ENCODE measurements around the gene TIMD4. TPM values are rescaled to one million over a fixed set of nuclear protein-coding genes. Genes with fewer than 3 reads are reported as not detected.

Gene TIMD4
- total RNA-seq = 1 to 10 TPM in 1 of 4 donors, under 1 TPM in 2, not detected in 1; 0.32 to 1.2 (median 0.83) TPM

- peaks cover 0 to 7% (median 0%) of the 10 kb centered on the region in 4 donors for H3K9me3 ChIP-seq
- no peaks in the 10 kb centered on the region for H3K36me3 ChIP-seq
- no peak for TF ChIP-seq EP300 (IDR thresholded peaks at IDR 0.05)
- no peak for TF ChIP-seq CTCF (IDR thresholded peaks at IDR 0.05)
- no peak for TF ChIP-seq POLR2AphosphoS5 (IDR thresholded peaks at IDR 0.05)
- no peak for TF ChIP-seq POLR2A (IDR thresholded peaks at IDR 0.05; ENCODE audit: low read depth)
- no peaks in the 10 kb centered on the region for H3K27me3 ChIP-seq
- peak; percentile 68 for DNase-seq (ENCODE audit: extremely low spot score)
- intact Hi-C loops (cut with DNase I) = no loop called here
- WGBS = 94% methylated on average over 3 of the region's 4 CpGs
- no peak within 1 kb of the TSS for H3K4me3 ChIP-seq
- H3K4me1 ChIP-seq = no peaks in the 10 kb centered on the region
- H3K27ac ChIP-seq (replicated peaks in 1 of 4) = no peak within 1 kb of the TSS
Observed at GRCh38 chr5:156963125-156963524, at the start of gene TIMD4. TSS of gene TIMD4 (minus strand) at chr5:156963226. CDS start at chr5:156963198, 28 bp downstream.

- peaks cover 0 to 6% (median 2%) of the 10 kb centered on the region in 4 donors for H3K9me3 ChIP-seq
- H3K27me3 ChIP-seq = no peaks in the 10 kb centered on the region
- no peak overlapping the region for H3K27ac ChIP-seq (replicated peaks in 1 of 4)
- no peak for TF ChIP-seq POLR2A (IDR thresholded peaks at IDR 0.05; ENCODE audit: low read depth)
- TF ChIP-seq POLR2AphosphoS5 (IDR thresholded peaks at IDR 0.05) = no peak
- no peak for TF ChIP-seq EP300 (IDR thresholded peaks at IDR 0.05)
- no peak for TF ChIP-seq CTCF (IDR thresholded peaks at IDR 0.05)
- no peak overlapping the region for H3K4me3 ChIP-seq
- intact Hi-C loops (cut with DNase I) = no loop called here
- WGBS = 55% methylated on average over 2 of the region's 2 CpGs
- no peaks in the 10 kb centered on the region for H3K4me1 ChIP-seq
- H3K36me3 ChIP-seq = no peaks in the 10 kb centered on the region
- no peak for DNase-seq (ENCODE audit: extremely low spot score)
Observed at GRCh38 chr5:157006262-157006661, 43.2 kb upstream of the TIMD4 start.

- no peak for DNase-seq (ENCODE audit: extremely low spot score)
- no peak for TF ChIP-seq CTCF (IDR thresholded peaks at IDR 0.05)
Observed at GRCh38 chr5:157004893-157005551, 42.0 kb upstream of the TIMD4 start.

GRCh38 chr5:156991714-156992113 lies 28.7 kb upstream of the TIMD4 start:
- peaks cover 0 to 3% (median 0%) of the 10 kb centered on the region in 4 donors for H3K9me3 ChIP-seq
- intact Hi-C loops (cut with DNase I) = no loop called here
- no peak overlapping the region for H3K4me3 ChIP-seq
- no peaks in the 10 kb centered on the region for H3K36me3 ChIP-seq
- WGBS = 71% methylated on average over 4 of the region's 4 CpGs
- H3K27me3 ChIP-seq = no peaks in the 10 kb centered on the region
- DNase-seq (ENCODE audit: extremely low spot score) = no peak
- H3K27ac ChIP-seq (replicated peaks in 1 of 4) = no peak overlapping the region
- TF ChIP-seq POLR2A (IDR thresholded peaks at IDR 0.05; ENCODE audit: low read depth) (no peak), EP300 (IDR thresholded peaks at IDR 0.05) (no peak), CTCF (IDR thresholded peaks at IDR 0.05) (no peak), POLR2AphosphoS5 (IDR thresholded peaks at IDR 0.05) (no peak)
- H3K4me1 ChIP-seq = no peaks in the 10 kb centered on the region

More at GRCh38 chr5:157004893-157005551, 42.0 kb upstream of the TIMD4 start:
- Histone ChIP-seq H3K9me3 (peaks cover 0 to 17% (median 13%) of the 10 kb centered on the region in 4 donors), H3K4me1 (no peaks in the 10 kb centered on the region), H3K27ac (replicated peaks in 1 of 4) (no peak overlapping the region), H3K36me3 (no peaks in the 10 kb centered on the region), H3K4me3 (no peak overlapping the region), H3K27me3 (no peaks in the 10 kb centered on the region)
- intact Hi-C loops (cut with DNase I) = no loop called here

GRCh38 chr5:156984064-156984463 lies 21.0 kb upstream of the TIMD4 start:
- no peak overlapping the region for H3K27ac ChIP-seq (replicated peaks in 1 of 4)
- H3K27me3 ChIP-seq = no peaks in the 10 kb centered on the region
- WGBS = 93% methylated on average over 9 of the region's 9 CpGs
- H3K4me1 ChIP-seq = no peaks in the 10 kb centered on the region
- DNase-seq (ENCODE audit: extremely low spot score) = no peak
- H3K4me3 ChIP-seq = no peak overlapping the region
- H3K36me3 ChIP-seq = no peaks in the 10 kb centered on the region
- TF ChIP-seq EP300 (IDR thresholded peaks at IDR 0.05) (no peak), POLR2A (IDR thresholded peaks at IDR 0.05; ENCODE audit: low read depth) (no peak), POLR2AphosphoS5 (IDR thresholded peaks at IDR 0.05) (no peak), CTCF (IDR thresholded peaks at IDR 0.05) (no peak)
- H3K9me3 ChIP-seq = no peaks in the 10 kb centered on the region
- intact Hi-C loops (cut with DNase I) = no loop called here

All from esophagus muscularis mucosa (tissue), 4 donors.